Liver (tissue), 9 donors: Measurements from ENCODE around the gene NFIB. TPM values are rescaled to one million over a fixed set of nuclear protein-coding genes. Genes with fewer than 3 reads are reported as not detected.

ENCODE experiments used
- DNase-seq: peaks from one replicate; pipeline ENCODE4 v3.0.0-alpha.2; 2017; ENCODE audit warnings: low spot score
- H3K27ac ChIP-seq, 2 donors: one replicate each; pipeline ENCODE4 v1.7.0; 2013; ENCODE audit warnings: inconsistent platforms in 2 of 2, low read length in 2 of 2, control low read depth in 1 of 2, low read depth in 1 of 2, mild to moderate bottlenecking in 1 of 2
- H3K27me3 ChIP-seq, 4 donors: one replicate each; pipeline versions ENCODE4 v1.6.1 to v1.7.0; 2013; ENCODE audit warnings: low read length in 3 of 4, inconsistent platforms in 1 of 4, mild to moderate bottlenecking in 1 of 4, moderate library complexity in 1 of 4; ENCODE audit not compliant: control insufficient read depth in 4 of 4, insufficient read depth in 4 of 4
- H3K36me3 ChIP-seq, 4 donors: one replicate each; pipeline versions ENCODE4 v1.6.1 to v1.7.0; 2013; ENCODE audit warnings: low read length in 3 of 4, mild to moderate bottlenecking in 3 of 4, low read depth in 1 of 4, moderate library complexity in 1 of 4; ENCODE audit not compliant: control insufficient read depth in 4 of 4, insufficient read depth in 3 of 4
- H3K4me1 ChIP-seq, 4 donors: one replicate each; pipeline versions ENCODE4 v1.6.1 to v1.7.0; 2013; ENCODE audit warnings: low read length in 3 of 4, mild to moderate bottlenecking in 3 of 4, moderate library complexity in 1 of 4; ENCODE audit not compliant: control insufficient read depth in 4 of 4, insufficient read depth in 4 of 4
- H3K4me3 ChIP-seq, 3 donors: one replicate each; pipeline versions ENCODE4 v1.6.1 to v1.7.0; 2013; ENCODE audit warnings: low read length in 3 of 3, control low read depth in 1 of 3, low read depth in 1 of 3, mild to moderate bottlenecking in 1 of 3
- H3K9ac ChIP-seq, 2 donors: one replicate each; pipeline ENCODE4 v1.7.0; 2013; ENCODE audit warnings: low read length in 2 of 2, mild to moderate bottlenecking in 2 of 2, moderate library complexity in 2 of 2, control low read depth in 1 of 2, low read depth in 1 of 2
- H3K9me3 ChIP-seq, 4 donors: one replicate each; pipeline versions ENCODE4 v1.6.1 to v1.7.0; 2013; ENCODE audit warnings: low read length in 3 of 4; ENCODE audit not compliant: control insufficient read depth in 4 of 4
- EGR1 ChIP-seq, 2 donors: IDR thresholded peaks; 2 replicates each; pipeline ENCODE4 v1.6.1; 2016 to 2018; ENCODE audit warnings: antibody characterized with exemption in 2 of 2, low read depth in 2 of 2
- FOXA1 ChIP-seq: IDR thresholded peaks from 2 replicates; pipeline ENCODE4 v1.6.1; 2016; ENCODE audit warnings: antibody characterized with exemption
- FOXA2 ChIP-seq: IDR thresholded peaks from 2 replicates; pipeline ENCODE4 v1.6.1; 2016; ENCODE audit warnings: antibody characterized with exemption
- GABPA ChIP-seq, 2 donors: IDR thresholded peaks in 1 of 2; conservative IDR thresholded peaks in 1 of 2; 2 replicates each; pipeline ENCODE4 v1.6.1; 2016; ENCODE audit warnings: antibody characterized with exemption in 2 of 2, mild to moderate bottlenecking in 1 of 2, moderate library complexity in 1 of 2
- HNF4A ChIP-seq, 2 donors: conservative IDR thresholded peaks; 2 replicates each; pipeline ENCODE4 v1.6.1; 2016; ENCODE audit warnings: antibody characterized with exemption in 2 of 2, mild to moderate bottlenecking in 2 of 2
- HNF4G ChIP-seq: IDR thresholded peaks from 2 replicates; pipeline ENCODE4 v1.6.1; 2016; ENCODE audit warnings: antibody characterized with exemption
- JUND ChIP-seq, 2 donors: IDR thresholded peaks; 2 replicates each; pipeline ENCODE4 v1.6.1; 2016; ENCODE audit warnings: antibody characterized with exemption in 2 of 2
- NR2F2 ChIP-seq: IDR thresholded peaks from 2 replicates; pipeline ENCODE4 v1.6.1; 2016; ENCODE audit warnings: antibody characterized with exemption
- RAD21 ChIP-seq, 2 donors: IDR thresholded peaks; 2 replicates each; pipeline ENCODE4 v1.6.1; 2016; ENCODE audit warnings: antibody characterized with exemption in 2 of 2, mild to moderate bottlenecking in 2 of 2
- RXRA ChIP-seq, 2 donors: IDR thresholded peaks; 2 replicates each; pipeline ENCODE4 v1.6.1; 2017 to 2018; ENCODE audit warnings: antibody characterized with exemption in 2 of 2, mild to moderate bottlenecking in 1 of 2
- SP1 ChIP-seq: IDR thresholded peaks from 2 replicates; pipeline ENCODE4 v1.6.1; 2018; ENCODE audit warnings: antibody characterized with exemption, mild to moderate bottlenecking
- TAF1 ChIP-seq: conservative IDR thresholded peaks from 2 replicates; pipeline ENCODE4 v1.6.1; 2016; ENCODE audit warnings: antibody characterized with exemption, mild to moderate bottlenecking
- YY1 ChIP-seq: IDR thresholded peaks from 2 replicates; pipeline ENCODE4 v1.6.1; 2016; ENCODE audit warnings: antibody characterized with exemption, mild to moderate bottlenecking
- WGBS: extraction: QIAGEN DNeasy Blood & Tissue Kit; methylation state at CpG from one replicate; pipeline ENCODE4 v1.1.7; 2013; 5-methylcytosine and 5-hydroxymethylcytosine counted together
- polyA plus RNA-seq, 2 donors: library from polyadenylated mRNA; stranded (reverse) in 1 of 2; unstranded in 1 of 2; fragments of 200-250 nt in 1 of 2; fragments of >200 nt in 1 of 2; fragmentation: Nextera tagmentation in 1 of 2; extraction: Ambion mirVana in 1 of 2; gene quantifications; one replicate each; pipeline versions ENCODE4 v1.2.1 to v1.2.3, GENCODE V29; 2013 to 2015
- total RNA-seq, 2 donors: library from RNA; depleted of rRNA; stranded (reverse); fragments of >200 nt; gene quantifications; one replicate each; pipeline ENCODE4 v1.2.3, GENCODE V29; 2014
- TF ChIP-seq, protein P1 (sequence below): IDR thresholded peaks from 2 replicates; pipeline ENCODE4 v1.6.1; 2016; ENCODE audit warnings: antibody characterized with exemption
- TF ChIP-seq, protein P2 (sequence below): IDR thresholded peaks from 2 replicates; pipeline ENCODE4 v1.6.1; 2016; ENCODE audit warnings: antibody characterized with exemption
- TF ChIP-seq, protein P3 (sequence below): IDR thresholded peaks from 2 replicates; pipeline ENCODE4 v1.6.1; 2016; ENCODE audit warnings: antibody characterized with exemption, mild to moderate bottlenecking
- TF ChIP-seq, protein P4 (sequence below): fragments of 150-350 bp; IDR thresholded peaks from 2 replicates; pipeline ENCODE4 v1.5.1; 2017; ENCODE audit warnings: improper control_type of control experiment, low read depth, low read length; ENCODE audit not compliant: missing input control
- TF ChIP-seq, protein P5 (sequence below): IDR thresholded peaks from 2 replicates; pipeline ENCODE4 v1.6.1; 2016; ENCODE audit warnings: antibody characterized with exemption
- donor health status: healthy.
- donor health status: healthy.
- donor health status: healthy.
- donor health status: healthy.
- donor health status: healthy.

The NFIB gene
- total and polyA plus RNA-seq, 4 donors: 3.2 to 23.2 (median 8.0) TPM

DNA sequence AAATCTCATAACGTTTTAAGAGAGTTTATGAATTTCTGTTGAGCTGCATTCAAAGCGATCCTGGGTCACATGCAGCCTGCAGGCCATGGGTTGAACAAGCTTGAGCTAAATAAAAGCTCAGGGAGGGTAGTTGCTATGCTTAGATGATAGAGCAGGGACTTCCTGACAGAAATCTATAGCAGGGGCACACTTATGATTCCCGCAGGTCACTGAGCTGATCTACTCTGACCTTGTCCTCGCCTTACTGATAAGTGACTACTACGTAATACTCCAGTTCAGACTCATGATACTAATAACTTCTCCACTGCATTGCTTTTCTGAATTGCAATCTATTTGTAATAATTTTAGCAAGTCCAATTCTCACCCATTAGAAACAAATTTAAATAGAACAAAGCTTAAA lies 90.9 kb downstream of the NFIB start (continued):
- TF ChIP-seq GABPA (IDR thresholded peaks at IDR 0.05 in 1 of 2, conservative IDR thresholded peaks at IDR 0.05 in 1 of 2) (no peak), HNF4G (no peak), NR2F2 (no peak), JUND (IDR thresholded peaks at IDR 0.05) (no peak), RXRA (IDR thresholded peaks at IDR 0.05) (no peak), SP1 (no peak)
- TF ChIP-seq, protein P1, sequence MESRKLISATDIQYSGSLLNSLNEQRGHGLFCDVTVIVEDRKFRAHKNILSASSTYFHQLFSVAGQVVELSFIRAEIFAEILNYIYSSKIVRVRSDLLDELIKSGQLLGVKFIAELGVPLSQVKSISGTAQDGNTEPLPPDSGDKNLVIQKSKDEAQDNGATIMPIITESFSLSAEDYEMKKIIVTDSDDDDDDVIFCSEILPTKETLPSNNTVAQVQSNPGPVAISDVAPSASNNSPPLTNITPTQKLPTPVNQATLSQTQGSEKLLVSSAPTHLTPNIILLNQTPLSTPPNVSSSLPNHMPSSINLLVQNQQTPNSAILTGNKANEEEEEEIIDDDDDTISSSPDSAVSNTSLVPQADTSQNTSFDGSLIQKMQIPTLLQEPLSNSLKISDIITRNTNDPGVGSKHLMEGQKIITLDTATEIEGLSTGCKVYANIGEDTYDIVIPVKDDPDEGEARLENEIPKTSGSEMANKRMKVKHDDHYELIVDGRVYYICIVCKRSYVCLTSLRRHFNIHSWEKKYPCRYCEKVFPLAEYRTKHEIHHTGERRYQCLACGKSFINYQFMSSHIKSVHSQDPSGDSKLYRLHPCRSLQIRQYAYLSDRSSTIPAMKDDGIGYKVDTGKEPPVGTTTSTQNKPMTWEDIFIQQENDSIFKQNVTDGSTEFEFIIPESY: no peak
- TF ChIP-seq, protein P2, sequence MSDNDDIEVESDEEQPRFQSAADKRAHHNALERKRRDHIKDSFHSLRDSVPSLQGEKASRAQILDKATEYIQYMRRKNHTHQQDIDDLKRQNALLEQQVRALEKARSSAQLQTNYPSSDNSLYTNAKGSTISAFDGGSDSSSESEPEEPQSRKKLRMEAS: no peak

DNA sequence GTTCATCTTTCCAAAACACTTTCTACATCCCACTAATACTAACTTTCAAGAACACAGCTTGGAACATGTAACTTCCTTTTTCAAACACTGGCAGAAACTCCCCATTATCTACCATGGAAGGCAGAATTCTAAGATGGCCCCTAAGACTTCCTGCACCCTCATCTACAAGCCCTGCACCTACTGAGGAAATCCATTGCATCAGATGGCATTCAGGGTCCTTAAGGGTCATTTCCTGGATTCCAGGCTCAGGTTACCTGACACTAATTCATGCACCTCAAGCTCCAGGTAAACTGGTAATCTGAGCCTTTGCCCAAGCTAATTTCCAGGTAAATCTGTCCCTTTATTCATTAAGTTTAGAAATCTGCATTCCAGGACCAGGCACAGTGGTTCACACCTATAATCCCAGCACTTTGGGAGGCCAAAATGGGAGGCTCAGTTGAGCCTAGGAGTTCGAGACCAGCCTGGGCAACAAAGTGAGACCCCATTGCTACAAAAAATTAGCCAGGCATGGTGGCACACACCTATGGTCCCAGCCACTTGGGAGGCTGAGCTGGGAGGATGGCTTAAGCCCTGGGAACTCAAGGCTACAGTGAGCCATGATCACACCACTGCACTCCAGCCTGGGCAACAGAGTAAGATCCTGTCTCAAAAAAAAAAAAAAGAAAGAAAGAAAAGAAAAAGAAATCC lies 91.6 kb downstream of the NFIB start:
- TF ChIP-seq, protein P1: no peak
- TF ChIP-seq GABPA (IDR thresholded peaks at IDR 0.05 in 1 of 2, conservative IDR thresholded peaks at IDR 0.05 in 1 of 2) (no peak), RXRA (IDR thresholded peaks at IDR 0.05) (no peak), NR2F2 (no peak), FOXA1 (no peak), HNF4G (no peak), SP1 (no peak), FOXA2 (no peak), EGR1 (IDR thresholded peaks at IDR 0.05; ENCODE audit: low read depth in 2 of 2) (no peak), JUND (IDR thresholded peaks at IDR 0.05) (no peak), RAD21 (IDR thresholded peaks at IDR 0.05) (no peak), TAF1 (no peak), HNF4A (conservative IDR thresholded peaks at IDR 0.05) (no peak), YY1 (no peak)
- TF ChIP-seq, protein P3, sequence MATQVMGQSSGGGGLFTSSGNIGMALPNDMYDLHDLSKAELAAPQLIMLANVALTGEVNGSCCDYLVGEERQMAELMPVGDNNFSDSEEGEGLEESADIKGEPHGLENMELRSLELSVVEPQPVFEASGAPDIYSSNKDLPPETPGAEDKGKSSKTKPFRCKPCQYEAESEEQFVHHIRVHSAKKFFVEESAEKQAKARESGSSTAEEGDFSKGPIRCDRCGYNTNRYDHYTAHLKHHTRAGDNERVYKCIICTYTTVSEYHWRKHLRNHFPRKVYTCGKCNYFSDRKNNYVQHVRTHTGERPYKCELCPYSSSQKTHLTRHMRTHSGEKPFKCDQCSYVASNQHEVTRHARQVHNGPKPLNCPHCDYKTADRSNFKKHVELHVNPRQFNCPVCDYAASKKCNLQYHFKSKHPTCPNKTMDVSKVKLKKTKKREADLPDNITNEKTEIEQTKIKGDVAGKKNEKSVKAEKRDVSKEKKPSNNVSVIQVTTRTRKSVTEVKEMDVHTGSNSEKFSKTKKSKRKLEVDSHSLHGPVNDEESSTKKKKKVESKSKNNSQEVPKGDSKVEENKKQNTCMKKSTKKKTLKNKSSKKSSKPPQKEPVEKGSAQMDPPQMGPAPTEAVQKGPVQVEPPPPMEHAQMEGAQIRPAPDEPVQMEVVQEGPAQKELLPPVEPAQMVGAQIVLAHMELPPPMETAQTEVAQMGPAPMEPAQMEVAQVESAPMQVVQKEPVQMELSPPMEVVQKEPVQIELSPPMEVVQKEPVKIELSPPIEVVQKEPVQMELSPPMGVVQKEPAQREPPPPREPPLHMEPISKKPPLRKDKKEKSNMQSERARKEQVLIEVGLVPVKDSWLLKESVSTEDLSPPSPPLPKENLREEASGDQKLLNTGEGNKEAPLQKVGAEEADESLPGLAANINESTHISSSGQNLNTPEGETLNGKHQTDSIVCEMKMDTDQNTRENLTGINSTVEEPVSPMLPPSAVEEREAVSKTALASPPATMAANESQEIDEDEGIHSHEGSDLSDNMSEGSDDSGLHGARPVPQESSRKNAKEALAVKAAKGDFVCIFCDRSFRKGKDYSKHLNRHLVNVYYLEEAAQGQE: no peak
- TF ChIP-seq, protein P4, sequence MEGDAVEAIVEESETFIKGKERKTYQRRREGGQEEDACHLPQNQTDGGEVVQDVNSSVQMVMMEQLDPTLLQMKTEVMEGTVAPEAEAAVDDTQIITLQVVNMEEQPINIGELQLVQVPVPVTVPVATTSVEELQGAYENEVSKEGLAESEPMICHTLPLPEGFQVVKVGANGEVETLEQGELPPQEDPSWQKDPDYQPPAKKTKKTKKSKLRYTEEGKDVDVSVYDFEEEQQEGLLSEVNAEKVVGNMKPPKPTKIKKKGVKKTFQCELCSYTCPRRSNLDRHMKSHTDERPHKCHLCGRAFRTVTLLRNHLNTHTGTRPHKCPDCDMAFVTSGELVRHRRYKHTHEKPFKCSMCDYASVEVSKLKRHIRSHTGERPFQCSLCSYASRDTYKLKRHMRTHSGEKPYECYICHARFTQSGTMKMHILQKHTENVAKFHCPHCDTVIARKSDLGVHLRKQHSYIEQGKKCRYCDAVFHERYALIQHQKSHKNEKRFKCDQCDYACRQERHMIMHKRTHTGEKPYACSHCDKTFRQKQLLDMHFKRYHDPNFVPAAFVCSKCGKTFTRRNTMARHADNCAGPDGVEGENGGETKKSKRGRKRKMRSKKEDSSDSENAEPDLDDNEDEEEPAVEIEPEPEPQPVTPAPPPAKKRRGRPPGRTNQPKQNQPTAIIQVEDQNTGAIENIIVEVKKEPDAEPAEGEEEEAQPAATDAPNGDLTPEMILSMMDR: no peak
- TF ChIP-seq, protein P5, sequence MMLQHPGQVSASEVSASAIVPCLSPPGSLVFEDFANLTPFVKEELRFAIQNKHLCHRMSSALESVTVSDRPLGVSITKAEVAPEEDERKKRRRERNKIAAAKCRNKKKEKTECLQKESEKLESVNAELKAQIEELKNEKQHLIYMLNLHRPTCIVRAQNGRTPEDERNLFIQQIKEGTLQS: no peak
- TF ChIP-seq, protein P2: no peak
- WGBS: 94% methylated on average over 1 of the region's 1 CpG
- Histone ChIP-seq H3K4me3 (no peak overlapping the region), H3K9ac (no peak overlapping the region), H3K36me3 (no peaks in the 10 kb centered on the region), H3K9me3 (no peaks in the 10 kb centered on the region), H3K4me1 (peaks cover 2 to 14% (median 9%) of the 10 kb centered on the region in 4 donors), H3K27me3 (no peaks in the 10 kb centered on the region), H3K27ac (peak overlapping the region in 1 of 2 donors; percentile 9)
- no peak for DNase-seq
